CD4-positive, alpha-beta T cell treated with Interleukin-12 subunit alpha and Interleukin-12 subunit beta, for 1 hour (primary cell): ENCODE measurements around the gene CRYBA2.

Experiments used
- DNase-seq: peaks from one replicate; pipeline ENCODE4 v3.0.0-alpha.2; 2020

The CRYBA2 gene

GRCh38 chr2:218993345-218994315 is at the start of gene CRYBA2:
Gene CRYBA2, minus strand, starts transcription at chr2:218993422. Its CDS starts 246 bp downstream, at chr2:218993176.
- no peak for DNase-seq

GRCh38 chr2:219042750-219043149 is 49.5 kb upstream of the CRYBA2 start:
- no peak for DNase-seq

- DNase-seq: no peak
Measured at GRCh38 chr2:219042157-219042556, 48.9 kb upstream of the CRYBA2 start.

- DNase-seq: peak; percentile 25
Measured at GRCh38 chr2:219041252-219041651, 48.0 kb upstream of the CRYBA2 start, which contains the start of gene CFAP65. Gene CFAP65, minus strand, starts transcription at chr2:219041516. Its CDS starts 2,468 bp downstream, at chr2:219039048.

GRCh38 chr2:219038600-219038999 is 45.4 kb upstream of the CRYBA2 start:
- no peak for DNase-seq

GRCh38 chr2:219037783-219038499 is 44.7 kb upstream of the CRYBA2 start:
- DNase-seq: no peak

GRCh38 chr2:219035942-219036341 is 42.7 kb upstream of the CRYBA2 start:
- no peak for DNase-seq

- DNase-seq: no peak
Measured at GRCh38 chr2:219034823-219035222, 41.6 kb upstream of the CRYBA2 start.

GRCh38 chr2:219032051-219032745 is 39.0 kb upstream of the CRYBA2 start:
- no peak for DNase-seq

- DNase-seq: no peak
Measured at GRCh38 chr2:219031005-219031738, 38.0 kb upstream of the CRYBA2 start.

GRCh38 chr2:219030177-219030940 is 37.1 kb upstream of the CRYBA2 start:
- DNase-seq: no peak

GRCh38 chr2:219029829-219030165 is 36.6 kb upstream of the CRYBA2 start:
- DNase-seq: peak; percentile 75

- no peak for DNase-seq
Measured at GRCh38 chr2:219028996-219029828, 36.0 kb upstream of the CRYBA2 start.

- DNase-seq: no peak
Measured at GRCh38 chr2:219028141-219028540, 34.9 kb upstream of the CRYBA2 start.

- no peak for DNase-seq
Measured at GRCh38 chr2:219027511-219028055, 34.4 kb upstream of the CRYBA2 start.

- no peak for DNase-seq
Measured at GRCh38 chr2:219026946-219027345, 33.7 kb upstream of the CRYBA2 start.

GRCh38 chr2:219025637-219026585 is 32.7 kb upstream of the CRYBA2 start:
- no peak for DNase-seq

GRCh38 chr2:219024059-219024458 is 30.8 kb upstream of the CRYBA2 start:
- DNase-seq: no peak

GRCh38 chr2:219023045-219023605 is 29.9 kb upstream of the CRYBA2 start:
- DNase-seq: no peak
